Astrocyte (in vitro differentiated cells and primary cell): ENCODE results near the gene TMPRSS9. TPM values are rescaled to one million over a fixed set of nuclear protein-coding genes. Genes with fewer than 3 reads are reported as not detected.

Source experiments
- DNase-seq: peaks from one replicate; pipeline ENCODE4 v3.0.0-alpha.2; 2010; ENCODE audit warnings: low read depth
- FAIRE-seq: peaks from 2 replicates; lab custom pipeline; 2011; peaks lifted over from hg19 to GRCh38; lab: Jason Lieb, UNC
- H2AFZ ChIP-seq: 2 replicates; pipeline ENCODE4 v1.6.0; 2012; ENCODE audit warnings: low read depth, low read length, inconsistent platforms
- H3K27ac ChIP-seq: 2 replicates; pipeline ENCODE4 v1.5.1; 2011; ENCODE audit warnings: low read depth, low read length, inconsistent platforms
- H3K27me3 ChIP-seq: 2 replicates; pipeline ENCODE4 v1.6.0; 2011; ENCODE audit warnings: low read length, inconsistent platforms; ENCODE audit not compliant: insufficient read depth
- H3K36me3 ChIP-seq: 2 replicates; pipeline ENCODE4 v1.5.1; 2011; ENCODE audit warnings: low read length, inconsistent platforms; ENCODE audit not compliant: insufficient read depth
- H3K4me1 ChIP-seq: 2 replicates; pipeline ENCODE4 v1.5.1; 2011; ENCODE audit warnings: low read length, inconsistent platforms; ENCODE audit not compliant: insufficient read depth
- H3K4me2 ChIP-seq: 2 replicates; pipeline ENCODE4 v1.6.0; 2012; ENCODE audit warnings: low read length, inconsistent platforms
- H3K4me3 ChIP-seq: 2 replicates; pipeline ENCODE4 v1.5.1; 2011; ENCODE audit warnings: low read depth, mild to moderate bottlenecking, low read length, inconsistent platforms; ENCODE audit not compliant: insufficient read depth
- H3K79me2 ChIP-seq: 2 replicates; pipeline ENCODE4 v1.6.0; 2012; ENCODE audit warnings: mild to moderate bottlenecking, low read length, inconsistent platforms; ENCODE audit not compliant: insufficient read depth
- H3K9ac ChIP-seq: 2 replicates; pipeline ENCODE4 v1.6.0; 2012; ENCODE audit warnings: mild to moderate bottlenecking, low read length, inconsistent platforms
- H3K9me3 ChIP-seq: 2 replicates; pipeline ENCODE4 v1.5.1; 2012; ENCODE audit warnings: low read depth, mild to moderate bottlenecking, low read length, inconsistent platforms; ENCODE audit not compliant: insufficient read depth
- H4K20me1 ChIP-seq: 2 replicates; pipeline ENCODE4 v1.6.0; 2012; ENCODE audit warnings: low read length, inconsistent platforms; ENCODE audit not compliant: insufficient read depth
- H3K27ac Mint-ChIP-seq: one replicate; pipeline ENCODE4 v1.8.0; 2021; ENCODE audit warnings: mild to moderate bottlenecking, mixed read lengths; ENCODE audit not compliant: unreplicated experiment
- H3K27me3 Mint-ChIP-seq: one replicate; pipeline ENCODE4 v1.8.0; 2021; ENCODE audit warnings: low read depth, mixed read lengths; ENCODE audit not compliant: unreplicated experiment
- H3K36me3 Mint-ChIP-seq: one replicate; pipeline ENCODE4 v1.8.0; 2021; ENCODE audit warnings: low read depth, mixed read lengths; ENCODE audit not compliant: unreplicated experiment
- H3K4me1 Mint-ChIP-seq: one replicate; pipeline ENCODE4 v1.8.0; 2021; ENCODE audit warnings: low read depth, mixed read lengths; ENCODE audit not compliant: unreplicated experiment
- H3K4me3 Mint-ChIP-seq: one replicate; pipeline ENCODE4 v1.8.0; 2021; ENCODE audit warnings: mild to moderate bottlenecking, moderate library complexity, mixed read lengths; ENCODE audit not compliant: unreplicated experiment
- H3K9me3 Mint-ChIP-seq: one replicate; pipeline ENCODE4 v1.8.0; 2021; ENCODE audit warnings: mild to moderate bottlenecking, mixed read lengths; ENCODE audit not compliant: unreplicated experiment
- EZH2 ChIP-seq: IDR thresholded peaks from 2 replicates; pipeline ENCODE4 v1.6.1; 2012; ENCODE audit warnings: mild to moderate bottlenecking, low read length, inconsistent platforms; ENCODE audit not compliant: insufficient read depth
- total RNA-seq: library from RNA; stranded (reverse); gene quantifications from 2 replicates; pipeline ENCODE4 v1.2.1, GENCODE V29; 2021
- TF ChIP-seq, protein P1 (sequence below): IDR thresholded peaks from 2 replicates; pipeline ENCODE4 v1.5.1; 2011; ENCODE audit warnings: low read depth, mild to moderate bottlenecking, inconsistent platforms, low read length, moderate library complexity; ENCODE audit not compliant: insufficient read depth

Gene TMPRSS9
- total RNA-seq, 1 donor from 2014 or later = 0.16 TPM

DNA sequence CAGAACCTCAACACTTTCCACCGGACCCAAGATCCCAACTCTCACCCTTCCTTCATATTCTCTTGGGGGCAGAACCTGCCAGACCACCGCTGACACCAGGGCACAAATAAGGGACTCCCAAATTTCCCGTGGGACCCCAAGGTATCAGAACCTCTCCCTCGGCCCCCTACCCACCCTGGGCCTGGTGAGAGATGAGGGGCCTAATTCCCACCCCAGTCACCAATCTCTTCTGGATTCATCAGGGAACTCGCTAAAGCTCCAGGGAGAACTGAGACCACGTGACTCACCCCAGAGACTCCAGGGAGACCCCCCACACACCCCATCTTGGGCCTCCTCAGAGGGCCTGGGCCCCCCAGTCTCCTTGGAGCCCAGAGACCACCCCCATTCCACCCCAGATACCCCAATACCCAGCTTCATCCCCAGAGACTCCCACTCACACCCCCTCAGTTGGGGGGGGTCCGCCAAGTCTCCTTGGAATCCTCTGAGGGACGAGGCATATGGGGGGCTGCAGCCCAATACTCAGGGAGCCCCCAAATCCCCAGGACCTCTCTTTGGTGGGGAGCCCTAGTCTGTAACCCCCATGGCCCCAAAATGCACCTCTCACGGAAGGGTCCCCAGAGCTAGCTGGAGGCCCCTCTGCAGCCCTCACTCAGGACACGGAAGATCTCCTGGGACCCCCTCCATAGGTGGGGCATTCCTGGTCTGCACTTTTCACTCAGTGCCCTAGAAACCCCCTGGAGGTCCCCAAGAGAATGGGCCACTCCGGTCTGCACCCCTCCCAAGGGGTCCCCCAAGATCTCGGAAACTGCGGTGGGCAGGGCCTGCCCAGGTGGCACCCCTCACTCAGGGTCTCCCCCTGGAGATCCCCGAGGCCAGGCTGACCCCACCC lies 95.1 kb downstream of the TMPRSS9 start:
- peaks cover 12% of the 10 kb centered on the region for H3K4me1 ChIP-seq
- H3K9ac ChIP-seq = peak overlapping the region; percentile 91
- no peak overlapping the region for H2AFZ ChIP-seq
- H3K36me3 Mint-ChIP-seq = peaks cover 1% of the 10 kb centered on the region
- DNase-seq (no peak), FAIRE-seq (no peak)
- peaks cover 3% of the 10 kb centered on the region for H3K36me3 ChIP-seq
- no peaks in the 10 kb centered on the region for H3K27me3 Mint-ChIP-seq
- peak overlapping the region; percentile 90 for H3K4me3 Mint-ChIP-seq
- peaks cover 74% of the 10 kb centered on the region for H3K79me2 ChIP-seq
- peak overlapping the region; percentile 88 for H3K4me3 ChIP-seq
- peaks cover 55% of the 10 kb centered on the region for H4K20me1 ChIP-seq
- peak overlapping the region; percentile 94 for H3K4me2 ChIP-seq
- peaks cover 5% of the 10 kb centered on the region for H3K4me1 Mint-ChIP-seq
- H3K27ac Mint-ChIP-seq = peak overlapping the region; percentile 47
- H3K9me3 ChIP-seq = no peaks in the 10 kb centered on the region
- TF ChIP-seq EZH2 = no peak
- TF ChIP-seq, protein P1, sequence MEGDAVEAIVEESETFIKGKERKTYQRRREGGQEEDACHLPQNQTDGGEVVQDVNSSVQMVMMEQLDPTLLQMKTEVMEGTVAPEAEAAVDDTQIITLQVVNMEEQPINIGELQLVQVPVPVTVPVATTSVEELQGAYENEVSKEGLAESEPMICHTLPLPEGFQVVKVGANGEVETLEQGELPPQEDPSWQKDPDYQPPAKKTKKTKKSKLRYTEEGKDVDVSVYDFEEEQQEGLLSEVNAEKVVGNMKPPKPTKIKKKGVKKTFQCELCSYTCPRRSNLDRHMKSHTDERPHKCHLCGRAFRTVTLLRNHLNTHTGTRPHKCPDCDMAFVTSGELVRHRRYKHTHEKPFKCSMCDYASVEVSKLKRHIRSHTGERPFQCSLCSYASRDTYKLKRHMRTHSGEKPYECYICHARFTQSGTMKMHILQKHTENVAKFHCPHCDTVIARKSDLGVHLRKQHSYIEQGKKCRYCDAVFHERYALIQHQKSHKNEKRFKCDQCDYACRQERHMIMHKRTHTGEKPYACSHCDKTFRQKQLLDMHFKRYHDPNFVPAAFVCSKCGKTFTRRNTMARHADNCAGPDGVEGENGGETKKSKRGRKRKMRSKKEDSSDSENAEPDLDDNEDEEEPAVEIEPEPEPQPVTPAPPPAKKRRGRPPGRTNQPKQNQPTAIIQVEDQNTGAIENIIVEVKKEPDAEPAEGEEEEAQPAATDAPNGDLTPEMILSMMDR = no peak
- no peaks in the 10 kb centered on the region for H3K9me3 Mint-ChIP-seq
- peak overlapping the region; percentile 26 for H3K27ac ChIP-seq
- H3K27me3 ChIP-seq = no peaks in the 10 kb centered on the region

DNA sequence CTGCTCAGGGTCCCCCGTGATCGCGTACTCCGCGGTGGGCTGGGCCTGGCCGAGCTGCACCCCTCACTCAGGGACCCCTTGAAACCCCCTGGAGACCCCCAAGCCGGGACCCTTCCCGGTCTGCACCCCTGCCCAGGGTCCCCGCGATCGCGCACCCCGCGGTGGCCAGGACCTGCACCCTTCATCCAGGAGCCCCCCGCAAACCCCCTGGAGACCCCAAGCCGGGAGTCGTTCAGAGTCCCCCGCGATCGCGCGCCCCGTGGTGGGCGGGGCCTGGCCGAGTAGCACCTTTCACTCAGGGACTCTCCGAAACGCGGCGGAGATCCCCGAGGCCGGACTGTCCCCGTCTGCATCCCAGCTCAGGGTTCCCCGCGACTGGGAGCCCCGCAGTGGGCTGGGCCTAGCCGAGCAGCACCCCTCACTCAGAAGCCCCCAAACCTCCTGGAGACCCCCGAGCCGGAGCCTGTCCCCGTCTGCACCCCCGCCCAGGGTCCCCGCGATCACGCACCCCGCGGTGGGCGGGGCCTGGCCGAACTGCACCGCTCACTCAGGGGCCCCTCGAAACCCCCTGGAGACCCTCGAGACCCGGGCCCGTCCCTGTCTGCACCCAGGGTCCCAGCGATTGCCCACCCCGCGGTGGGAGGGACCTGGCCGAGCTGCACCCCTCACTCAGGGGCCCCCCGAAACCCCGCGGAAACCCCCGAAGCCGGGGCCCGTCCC lies 95.9 kb downstream of the TMPRSS9 start:
- no peaks in the 10 kb centered on the region for H3K9me3 Mint-ChIP-seq
- H3K36me3 Mint-ChIP-seq = no peaks in the 10 kb centered on the region
- H3K79me2 ChIP-seq = peaks cover 66% of the 10 kb centered on the region
- no peaks in the 10 kb centered on the region for H3K36me3 ChIP-seq
- peak overlapping the region; percentile 88 for H3K4me3 ChIP-seq
- peaks cover 12% of the 10 kb centered on the region for H3K4me1 ChIP-seq
- no peaks in the 10 kb centered on the region for H3K27me3 Mint-ChIP-seq
- TF ChIP-seq, protein P1 = no peak
- no peak for TF ChIP-seq EZH2
- DNase-seq (no peak), FAIRE-seq (no peak)
- peaks cover 47% of the 10 kb centered on the region for H4K20me1 ChIP-seq
- peak overlapping the region; percentile 90 for H3K4me3 Mint-ChIP-seq
- H3K9me3 ChIP-seq = no peaks in the 10 kb centered on the region
- peak overlapping the region; percentile 70 for H3K27ac ChIP-seq
- H3K27me3 ChIP-seq = no peaks in the 10 kb centered on the region
- peaks cover 5% of the 10 kb centered on the region for H3K4me1 Mint-ChIP-seq
- no peak overlapping the region for H3K27ac Mint-ChIP-seq
- no peak overlapping the region for H2AFZ ChIP-seq
- H3K9ac ChIP-seq = peak overlapping the region; percentile 91
- peak overlapping the region; percentile 94 for H3K4me2 ChIP-seq
